GM12878 (cell line): Measurements from ENCODE around the gene GRAMD2B. TPM values are rescaled to one million over a fixed set of nuclear protein-coding genes. Genes with fewer than 3 reads are reported as not detected.

Experiments
- ATAC-seq: fragments of 200-7000 bp; cut with Tn5 transposase; 3 replicates; pipeline ENCODE4 v1.9.1; 2020; ENCODE audit warnings: mild to moderate bottlenecking, moderate library complexity
- BruUV-seq: library from RNA; stranded (reverse); fragments of 400-500 nt; replicated peaks from 2 replicates; lab custom pipeline; 2021; lab: Mats Ljungman, UMichigan
- CTCF ChIA-PET: fragments of 300-600 bp; sonication (Branson Sonifier 250); formaldehyde crosslinking; extraction: SDS; loops from one replicate; lab custom pipeline; 2021; ENCODE audit warnings: inconsistent platforms; lab: Yijun Ruan, JAX
- POLR2A ChIA-PET: fragments of 350-600 bp; formaldehyde crosslinking; extraction: SDS; loops from one replicate; lab custom pipeline; 2021; ENCODE audit warnings: inconsistent platforms; lab: Charles Lee
- RAD21 ChIA-PET: fragments of 300-600 bp; sonication (Branson Sonifier 250); formaldehyde crosslinking; loops from one replicate; lab custom pipeline; 2023; ENCODE audit warnings: antibody characterized with exemption; ENCODE audit not compliant: unreplicated experiment; lab: Charles Lee
- SMC1A ChIA-PET: fragments of 300-600 bp; sonication (Branson Sonifier 250); formaldehyde crosslinking; loops from one replicate; lab custom pipeline; 2023; ENCODE audit not compliant: unreplicated experiment, uncharacterized antibody; lab: Charles Lee
- DNase-seq: peaks from one replicate; pipeline ENCODE4 v3.0.0-alpha.2; 2011; ENCODE audit warnings: low read depth, low spot score
- FAIRE-seq: peaks from 3 replicates; lab custom pipeline; 2011; peaks lifted over from hg19 to GRCh38; lab: Jason Lieb, UNC
- H2AFZ ChIP-seq: 2 replicates; pipeline ENCODE4 v1.6.0; 2011; ENCODE audit warnings: low read depth, low read length, control low read depth; ENCODE audit not compliant: control insufficient read depth
- H3K27ac ChIP-seq: 2 replicates; pipeline ENCODE4 v1.5.1; 2011; ENCODE audit warnings: control low read depth; ENCODE audit not compliant: control insufficient read depth, insufficient read depth
- H3K27me3 ChIP-seq, 2 experiments: replicated peaks in 1 of 2; 2 replicates each; pipeline versions ENCODE4 v1.6.0 to v1.6.1; 2011; ENCODE audit warnings: low read length in 1 of 2; ENCODE audit not compliant: control insufficient read depth in 2 of 2, insufficient read depth in 2 of 2
- H3K36me3 ChIP-seq, 2 experiments: 2 replicates each; pipeline ENCODE4 v1.5.1; 2011; ENCODE audit warnings: low read length in 1 of 2; ENCODE audit not compliant: control insufficient read depth in 2 of 2, insufficient read depth in 2 of 2
- H3K4me1 ChIP-seq: 2 replicates; pipeline ENCODE4 v1.6.1; 2011; ENCODE audit warnings: mild to moderate bottlenecking, low read length, moderate library complexity, mixed read lengths; ENCODE audit not compliant: control insufficient read depth, insufficient read depth
- H3K4me2 ChIP-seq: 2 replicates; pipeline ENCODE4 v1.6.0; 2011; ENCODE audit warnings: control low read depth; ENCODE audit not compliant: control insufficient read depth, insufficient read depth
- H3K4me3 ChIP-seq: fragments of 200-600 bp; sonication (generic); 2 replicates; pipeline ENCODE4 v1.5.1; 2016
- H3K79me2 ChIP-seq: 2 replicates; pipeline ENCODE4 v1.6.0; 2011; ENCODE audit warnings: low read length; ENCODE audit not compliant: control insufficient read depth, insufficient read depth
- H3K9ac ChIP-seq: 2 replicates; pipeline ENCODE4 v1.8.0; 2011; ENCODE audit warnings: low read length, control low read depth, mixed read lengths; ENCODE audit not compliant: control insufficient read depth, insufficient read depth
- H3K9me3 ChIP-seq: replicated peaks from 3 replicates; pipeline ENCODE4 v1.5.1; 2011; ENCODE audit warnings: mild to moderate bottlenecking, low read length; ENCODE audit not compliant: control insufficient read depth, insufficient read depth
- H4K20me1 ChIP-seq: 2 replicates; pipeline ENCODE4 v1.6.0; 2011; ENCODE audit not compliant: control insufficient read depth, insufficient read depth
- GABPA ChIP-seq: IDR thresholded peaks from 2 replicates; pipeline ENCODE4 v1.6.1; 2014; ENCODE audit warnings: antibody characterized with exemption, low read depth, mild to moderate bottlenecking, inconsistent platforms
- KLF5 ChIP-seq: fragments of 450-650 bp; IDR thresholded peaks from 2 replicates; pipeline ENCODE4 v1.6.1; 2014; ENCODE audit warnings: mild to moderate bottlenecking; ENCODE audit not compliant: partially characterized antibody
- LARP7 ChIP-seq: fragments of 450-650 bp; IDR thresholded peaks from 2 replicates; pipeline ENCODE4 v1.6.1; 2017; ENCODE audit warnings: mild to moderate bottlenecking
- MEF2A ChIP-seq: IDR thresholded peaks from 2 replicates; pipeline ENCODE4 v1.6.1; 2011; ENCODE audit warnings: low read depth, mild to moderate bottlenecking, low read length, moderate library complexity; ENCODE audit not compliant: insufficient read depth
- MYB ChIP-seq: fragments of 150-350 bp; IDR thresholded peaks from 2 replicates; pipeline ENCODE4 v1.6.1; 2014; ENCODE audit warnings: mild to moderate bottlenecking, low read depth, low read length, borderline replicate concordance
- RAD51 ChIP-seq: fragments of 450-650 bp; IDR thresholded peaks from 2 replicates; pipeline ENCODE4 v1.6.1; 2016; ENCODE audit warnings: moderate library complexity, mild to moderate bottlenecking, inconsistent platforms
- SRF ChIP-seq, 2 experiments: IDR thresholded peaks; 2 replicates each; pipeline ENCODE4 v1.6.1; 2011; ENCODE audit warnings: low read depth in 2 of 2, low read length in 2 of 2, mild to moderate bottlenecking in 1 of 2, moderate library complexity in 1 of 2
- ZSCAN29 ChIP-seq: fragments of 450-650 bp; IDR thresholded peaks from 2 replicates; pipeline ENCODE4 v1.6.1; 2017; ENCODE audit warnings: mild to moderate bottlenecking, moderate library complexity
- WGBS: methylation state at CpG from one replicate; pipeline ENCODE4 v1.1.6; 2016; ENCODE audit warnings: low lambda C conversion rate; ENCODE audit not compliant: insufficient replicate concordance, insufficient coverage; ENCODE audit errors: missing lambda C conversion rate; 5-methylcytosine and 5-hydroxymethylcytosine counted together
- in situ Hi-C: fragments of 300-500 bp; cut with MboI; formaldehyde crosslinking; loops from 9 replicates; pipeline ENCODE4 v1.14.3; 2018; ENCODE audit warnings: mixed read lengths
- intact Hi-C: fragments of 100-400 bp; cut with micrococcal nuclease; formaldehyde crosslinking; loops from one replicate; pipeline ENCODE4 v1.14.2; 2022; ENCODE audit not compliant: unreplicated experiment
- polyA plus RNA-seq, 11 experiments: library from polyadenylated mRNA; depleted of rRNA in 4 of 11; unstranded in 6 of 11; stranded (reverse) in 5 of 11; fragments of >200 nt; fragmentation: Nextera tagmentation in 4 of 11; fragmentation: Illumina TruSeq in 1 of 11; extraction: Ambion mirVana in 4 of 11; extraction: Trizol in 1 of 11; gene quantifications; 1 replicate in 1 of 11; 2 replicates in 10 of 11; pipeline versions ENCODE4 v1.2.1 to v1.2.3, GENCODE V29; 2011 to 2016; ENCODE audit warnings: inconsistent platforms in 2 of 11, missing spikeins in 2 of 11, low read depth in 1 of 11
- total RNA-seq, 4 experiments: library from RNA; depleted of rRNA in 3 of 4; stranded (reverse); fragments of >200 nt in 3 of 4; fragmentation: Illumina TruSeq in 1 of 4; extraction: Trizol in 1 of 4; gene quantifications; 2 replicates each; pipeline versions ENCODE4 v1.2.1 to v1.2.3, GENCODE V29; 2013 to 2021
- TF ChIP-seq, protein P1 (sequence below): fragments of 450-650 bp; formaldehyde crosslinking; IDR thresholded peaks from 2 replicates; pipeline ENCODE4 v1.4.0; 2020; ENCODE audit warnings: mild to moderate bottlenecking, moderate library complexity
- TF ChIP-seq, protein P2 (sequence below): fragments of 450-650 bp; IDR thresholded peaks from 2 replicates; pipeline ENCODE4 v1.6.1; 2017; ENCODE audit warnings: mild to moderate bottlenecking, low read depth, inconsistent platforms; ENCODE audit not compliant: poor library complexity, severe bottlenecking
- TF ChIP-seq, protein P3 (sequence below): IDR thresholded peaks from 2 replicates; pipeline ENCODE4 v1.6.1; 2012; ENCODE audit warnings: low read depth, low read length, improper control_type of control experiment
- TF ChIP-seq, protein P4 (sequence below): fragments of 450-650 bp; IDR thresholded peaks from 2 replicates; pipeline ENCODE4 v1.6.1; 2017; ENCODE audit warnings: mild to moderate bottlenecking, moderate library complexity

GRAMD2B gene
- total and polyA plus RNA-seq, 10 of the 15 experiments (the other 5 are each of a cell fraction or from before 2014, with no cell fraction given), result 1.9 to 21.5 (median 8.4) TPM

DNA sequence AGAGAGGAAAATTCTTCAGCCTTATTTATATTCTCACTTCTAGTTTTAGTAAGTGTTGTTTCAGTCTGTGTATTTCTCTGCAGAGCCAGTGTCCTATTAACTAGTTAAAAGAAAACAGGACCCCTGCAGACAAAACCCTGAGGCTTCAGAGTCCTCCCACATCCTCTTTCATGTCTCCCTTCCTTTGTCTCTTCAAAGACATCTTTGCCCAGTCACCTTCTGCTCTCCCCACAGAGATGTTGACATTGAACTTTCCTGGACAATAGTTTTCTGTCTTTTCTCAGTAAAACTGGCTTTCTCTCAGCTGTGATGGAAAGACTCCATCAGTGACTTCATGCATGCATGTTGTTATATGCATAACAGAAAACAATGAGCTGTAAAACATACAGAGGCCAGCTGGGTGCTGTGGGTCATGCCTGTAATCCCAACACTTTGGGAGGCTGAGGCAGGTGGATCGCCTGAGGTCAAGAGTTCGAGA lies 20.2 kb downstream of the GRAMD2B start:
- Histone ChIP-seq H3K4me2 (peak overlapping the region; percentile 59), H2AFZ (no peak overlapping the region), H3K9me3 (peaks cover 2% of the 10 kb centered on the region; the same call in 2 of the 3 replicates), H4K20me1 (no peaks in the 10 kb centered on the region), H3K9ac (no peak overlapping the region), H3K4me1 (peaks cover 36% of the 10 kb centered on the region), H3K27me3 (no peaks in the 10 kb centered on the region), H3K27ac (peak overlapping the region; percentile 56; the same call in 1 of the 2 replicates), H3K79me2 (peaks cover 1% of the 10 kb centered on the region; the same call in 1 of the 2 replicates), H3K4me3 (no peak overlapping the region; the same call in 1 of the 2 replicates), H3K36me3 (peaks cover 0 to 3% of the 10 kb centered on the region in 2 experiments; a peak in 1 of 4 replicates)
- BruUV-seq, result no TSS peak
- ChIA-PET SMC1A (interaction anchor here (0.7 kb wide), 1 partner anchor 83 kb away, joined by 3 read pairs; no protein-coding TSS in a partner anchor), CTCF (interaction anchor here (0.8 kb wide), 1 partner anchor 20 kb away, joined by 5 read pairs; the partner anchor contains the start of gene GRAMD2B), POLR2A (interaction anchor here (1.0 to 1.1 kb wide), 2 partner anchors 23 to 83 kb away, joined by 3 to 4 read pairs; no protein-coding TSS in a partner anchor), RAD21 (interaction anchor here (1.0 kb wide), 1 partner anchor 85 kb away, joined by 4 read pairs; no protein-coding TSS in a partner anchor)
- intact Hi-C loops, result loop anchor here (1.0 to 10.0 kb wide), 3 partner anchors 85 to 569 kb away; partner anchors contain the start of gene LMNB1
- in situ Hi-C loops, result no loop called here
- peak; percentile 85 for ATAC-seq
- peak; percentile 75 for DNase-seq
- FAIRE-seq, result peak; percentile 35
- 89% methylated on average over 2 of the region's 2 CpGs for WGBS
- no peak for TF ChIP-seq ZSCAN29
- TF ChIP-seq GABPA, result no peak
- TF ChIP-seq RAD51, result no peak
- TF ChIP-seq, protein P1, sequence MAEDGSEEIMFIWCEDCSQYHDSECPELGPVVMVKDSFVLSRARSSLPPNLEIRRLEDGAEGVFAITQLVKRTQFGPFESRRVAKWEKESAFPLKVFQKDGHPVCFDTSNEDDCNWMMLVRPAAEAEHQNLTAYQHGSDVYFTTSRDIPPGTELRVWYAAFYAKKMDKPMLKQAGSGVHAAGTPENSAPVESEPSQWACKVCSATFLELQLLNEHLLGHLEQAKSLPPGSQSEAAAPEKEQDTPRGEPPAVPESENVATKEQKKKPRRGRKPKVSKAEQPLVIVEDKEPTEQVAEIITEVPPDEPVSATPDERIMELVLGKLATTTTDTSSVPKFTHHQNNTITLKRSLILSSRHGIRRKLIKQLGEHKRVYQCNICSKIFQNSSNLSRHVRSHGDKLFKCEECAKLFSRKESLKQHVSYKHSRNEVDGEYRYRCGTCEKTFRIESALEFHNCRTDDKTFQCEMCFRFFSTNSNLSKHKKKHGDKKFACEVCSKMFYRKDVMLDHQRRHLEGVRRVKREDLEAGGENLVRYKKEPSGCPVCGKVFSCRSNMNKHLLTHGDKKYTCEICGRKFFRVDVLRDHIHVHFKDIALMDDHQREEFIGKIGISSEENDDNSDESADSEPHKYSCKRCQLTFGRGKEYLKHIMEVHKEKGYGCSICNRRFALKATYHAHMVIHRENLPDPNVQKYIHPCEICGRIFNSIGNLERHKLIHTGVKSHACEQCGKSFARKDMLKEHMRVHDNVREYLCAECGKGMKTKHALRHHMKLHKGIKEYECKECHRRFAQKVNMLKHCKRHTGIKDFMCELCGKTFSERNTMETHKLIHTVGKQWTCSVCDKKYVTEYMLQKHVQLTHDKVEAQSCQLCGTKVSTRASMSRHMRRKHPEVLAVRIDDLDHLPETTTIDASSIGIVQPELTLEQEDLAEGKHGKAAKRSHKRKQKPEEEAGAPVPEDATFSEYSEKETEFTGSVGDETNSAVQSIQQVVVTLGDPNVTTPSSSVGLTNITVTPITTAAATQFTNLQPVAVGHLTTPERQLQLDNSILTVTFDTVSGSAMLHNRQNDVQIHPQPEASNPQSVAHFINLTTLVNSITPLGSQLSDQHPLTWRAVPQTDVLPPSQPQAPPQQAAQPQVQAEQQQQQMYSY (CRISPR knock-in tag), result no peak
- TF ChIP-seq, protein P2, sequence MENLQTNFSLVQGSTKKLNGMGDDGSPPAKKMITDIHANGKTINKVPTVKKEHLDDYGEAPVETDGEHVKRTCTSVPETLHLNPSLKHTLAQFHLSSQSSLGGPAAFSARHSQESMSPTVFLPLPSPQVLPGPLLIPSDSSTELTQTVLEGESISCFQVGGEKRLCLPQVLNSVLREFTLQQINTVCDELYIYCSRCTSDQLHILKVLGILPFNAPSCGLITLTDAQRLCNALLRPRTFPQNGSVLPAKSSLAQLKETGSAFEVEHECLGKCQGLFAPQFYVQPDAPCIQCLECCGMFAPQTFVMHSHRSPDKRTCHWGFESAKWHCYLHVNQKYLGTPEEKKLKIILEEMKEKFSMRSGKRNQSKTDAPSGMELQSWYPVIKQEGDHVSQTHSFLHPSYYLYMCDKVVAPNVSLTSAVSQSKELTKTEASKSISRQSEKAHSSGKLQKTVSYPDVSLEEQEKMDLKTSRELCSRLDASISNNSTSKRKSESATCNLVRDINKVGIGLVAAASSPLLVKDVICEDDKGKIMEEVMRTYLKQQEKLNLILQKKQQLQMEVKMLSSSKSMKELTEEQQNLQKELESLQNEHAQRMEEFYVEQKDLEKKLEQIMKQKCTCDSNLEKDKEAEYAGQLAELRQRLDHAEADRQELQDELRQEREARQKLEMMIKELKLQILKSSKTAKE, result peak; percentile 95
- TF ChIP-seq, protein P3, sequence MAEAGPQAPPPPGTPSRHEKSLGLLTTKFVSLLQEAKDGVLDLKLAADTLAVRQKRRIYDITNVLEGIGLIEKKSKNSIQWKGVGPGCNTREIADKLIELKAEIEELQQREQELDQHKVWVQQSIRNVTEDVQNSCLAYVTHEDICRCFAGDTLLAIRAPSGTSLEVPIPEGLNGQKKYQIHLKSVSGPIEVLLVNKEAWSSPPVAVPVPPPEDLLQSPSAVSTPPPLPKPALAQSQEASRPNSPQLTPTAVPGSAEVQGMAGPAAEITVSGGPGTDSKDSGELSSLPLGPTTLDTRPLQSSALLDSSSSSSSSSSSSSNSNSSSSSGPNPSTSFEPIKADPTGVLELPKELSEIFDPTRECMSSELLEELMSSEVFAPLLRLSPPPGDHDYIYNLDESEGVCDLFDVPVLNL, result no peak
- TF ChIP-seq MYB, result no peak
- TF ChIP-seq KLF5, result peak; percentile 33
- peak; percentile 73; the same call in 1 of the 2 replicates for TF ChIP-seq MEF2A
- TF ChIP-seq SRF (IDR thresholded peaks at IDR 0.05; ENCODE audit: low read depth in 2 of 2, low read length in 2 of 2), result no peak
- TF ChIP-seq LARP7, result no peak
- TF ChIP-seq, protein P4, sequence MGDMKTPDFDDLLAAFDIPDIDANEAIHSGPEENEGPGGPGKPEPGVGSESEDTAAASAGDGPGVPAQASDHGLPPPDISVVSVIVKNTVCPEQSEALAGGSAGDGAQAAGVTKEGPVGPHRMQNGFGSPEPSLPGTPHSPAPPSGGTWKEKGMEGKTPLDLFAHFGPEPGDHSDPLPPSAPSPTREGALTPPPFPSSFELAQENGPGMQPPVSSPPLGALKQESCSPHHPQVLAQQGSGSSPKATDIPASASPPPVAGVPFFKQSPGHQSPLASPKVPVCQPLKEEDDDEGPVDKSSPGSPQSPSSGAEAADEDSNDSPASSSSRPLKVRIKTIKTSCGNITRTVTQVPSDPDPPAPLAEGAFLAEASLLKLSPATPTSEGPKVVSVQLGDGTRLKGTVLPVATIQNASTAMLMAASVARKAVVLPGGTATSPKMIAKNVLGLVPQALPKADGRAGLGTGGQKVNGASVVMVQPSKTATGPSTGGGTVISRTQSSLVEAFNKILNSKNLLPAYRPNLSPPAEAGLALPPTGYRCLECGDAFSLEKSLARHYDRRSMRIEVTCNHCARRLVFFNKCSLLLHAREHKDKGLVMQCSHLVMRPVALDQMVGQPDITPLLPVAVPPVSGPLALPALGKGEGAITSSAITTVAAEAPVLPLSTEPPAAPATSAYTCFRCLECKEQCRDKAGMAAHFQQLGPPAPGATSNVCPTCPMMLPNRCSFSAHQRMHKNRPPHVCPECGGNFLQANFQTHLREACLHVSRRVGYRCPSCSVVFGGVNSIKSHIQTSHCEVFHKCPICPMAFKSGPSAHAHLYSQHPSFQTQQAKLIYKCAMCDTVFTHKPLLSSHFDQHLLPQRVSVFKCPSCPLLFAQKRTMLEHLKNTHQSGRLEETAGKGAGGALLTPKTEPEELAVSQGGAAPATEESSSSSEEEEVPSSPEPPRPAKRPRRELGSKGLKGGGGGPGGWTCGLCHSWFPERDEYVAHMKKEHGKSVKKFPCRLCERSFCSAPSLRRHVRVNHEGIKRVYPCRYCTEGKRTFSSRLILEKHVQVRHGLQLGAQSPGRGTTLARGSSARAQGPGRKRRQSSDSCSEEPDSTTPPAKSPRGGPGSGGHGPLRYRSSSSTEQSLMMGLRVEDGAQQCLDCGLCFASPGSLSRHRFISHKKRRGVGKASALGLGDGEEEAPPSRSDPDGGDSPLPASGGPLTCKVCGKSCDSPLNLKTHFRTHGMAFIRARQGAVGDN, result no peak
